HepG2 (cell line): ENCODE results near the gene PCBP4. TPM values are rescaled to one million over a fixed set of nuclear protein-coding genes. Genes with fewer than 3 reads are reported as not detected.

Experiments
- ATF1 ChIP-seq: IDR thresholded peaks from 2 replicates; pipeline ENCODE4 v1.6.1; 2016; ENCODE audit warnings: mild to moderate bottlenecking, control low read depth
- ETV5 ChIP-seq: IDR thresholded peaks from 2 replicates; pipeline ENCODE4 v1.6.1; 2018; ENCODE audit warnings: missing biosample characterization, missing genetic modification reagents, inconsistent platforms, borderline replicate concordance
- FOXM1 ChIP-seq: sonication (generic); formaldehyde crosslinking; IDR thresholded peaks from 2 replicates; pipeline ENCODE4 v1.5.0; 2020; ENCODE audit warnings: missing genetic modification reagents
- GMEB2 ChIP-seq: IDR thresholded peaks from 2 replicates; pipeline ENCODE4 v1.6.1; 2016; ENCODE audit warnings: missing biosample characterization, missing genetic modification reagents, low read depth
- GTF3A ChIP-seq: sonication (generic); formaldehyde crosslinking; conservative IDR thresholded peaks from 2 replicates; pipeline ENCODE4 v1.4.0; 2020; ENCODE audit warnings: mild to moderate bottlenecking, missing genetic modification reagents
- HCFC1 ChIP-seq: fragments of 150-350 bp; IDR thresholded peaks from 2 replicates; pipeline ENCODE4 v1.6.1; 2014; ENCODE audit warnings: low read depth, low read length
- HOXA3 ChIP-seq: sonication (generic); formaldehyde crosslinking; IDR thresholded peaks from 2 replicates; pipeline ENCODE4 v1.5.0; 2020; ENCODE audit warnings: missing genetic modification reagents
- MLXIP ChIP-seq: sonication (generic); formaldehyde crosslinking; IDR thresholded peaks from 2 replicates; pipeline ENCODE4 v1.9.0; 2021; ENCODE audit warnings: missing genetic modification reagents, borderline replicate concordance
- NFKBIZ ChIP-seq: IDR thresholded peaks from 2 replicates; pipeline ENCODE4 v1.6.1; 2018; ENCODE audit warnings: missing genetic modification reagents, missing compliant biosample characterization
- PHF5A ChIP-seq: IDR thresholded peaks from one replicate; pipeline ENCODE4 v1.6.1; 2018; ENCODE audit warnings: low read depth, missing genetic modification reagents; ENCODE audit not compliant: unreplicated experiment
- SMYD3 ChIP-seq: sonication (generic); formaldehyde crosslinking; IDR thresholded peaks from 2 replicates; pipeline ENCODE4 v1.8.1; 2023; ENCODE audit warnings: mild to moderate bottlenecking, missing genetic modification reagents
- SNAPC5 ChIP-seq: sonication (generic); formaldehyde crosslinking; IDR thresholded peaks from 2 replicates; pipeline ENCODE4 v1.8.1; 2023; ENCODE audit warnings: mild to moderate bottlenecking, missing genetic modification reagents, borderline replicate concordance
- TFDP1 ChIP-seq: IDR thresholded peaks from 2 replicates; pipeline ENCODE4 v1.6.1; 2016; ENCODE audit warnings: missing compliant biosample characterization, missing genetic modification reagents, borderline replicate concordance
- UBTF ChIP-seq: sonication (generic); formaldehyde crosslinking; IDR thresholded peaks from 2 replicates; pipeline ENCODE4 v1.4.0; 2020; ENCODE audit warnings: mild to moderate bottlenecking, missing genetic modification reagents
- ZFYVE20 ChIP-seq: sonication (generic); formaldehyde crosslinking; IDR thresholded peaks from 2 replicates; pipeline ENCODE4 v1.8.0; 2023; ENCODE audit warnings: low read depth, mild to moderate bottlenecking, moderate library complexity, missing genetic modification reagents, borderline replicate concordance
- ZNF343 ChIP-seq: sonication (generic); formaldehyde crosslinking; IDR thresholded peaks from 2 replicates; pipeline ENCODE4 v1.4.0; 2020; ENCODE audit warnings: mild to moderate bottlenecking, missing genetic modification reagents
- ZNF383 ChIP-seq: sonication (generic); formaldehyde crosslinking; IDR thresholded peaks from 2 replicates; pipeline ENCODE4 v1.4.0; 2020; ENCODE audit warnings: missing genetic modification reagents, mild to moderate bottlenecking, borderline replicate concordance
- ZNF460 ChIP-seq: sonication (generic); formaldehyde crosslinking; IDR thresholded peaks from 2 replicates; pipeline ENCODE4 v1.5.1; 2020; ENCODE audit warnings: missing genetic modification reagents, mild to moderate bottlenecking, borderline replicate concordance
- ZNF577 ChIP-seq: sonication (generic); formaldehyde crosslinking; IDR thresholded peaks from 2 replicates; pipeline ENCODE4 v1.4.0; 2020; ENCODE audit warnings: mild to moderate bottlenecking, low read depth, missing genetic modification reagents, borderline replicate concordance
- ZNF607 ChIP-seq: sonication (generic); formaldehyde crosslinking; IDR thresholded peaks from 2 replicates; pipeline ENCODE4 v1.5.1; 2020; ENCODE audit warnings: missing genetic modification reagents, mild to moderate bottlenecking, borderline replicate concordance
- ZNF75D ChIP-seq: sonication (generic); formaldehyde crosslinking; IDR thresholded peaks from 2 replicates; pipeline ENCODE4 v1.8.1; 2023; ENCODE audit warnings: missing genetic modification reagents, mild to moderate bottlenecking, borderline replicate concordance
- ZNF879 ChIP-seq: sonication (generic); formaldehyde crosslinking; IDR thresholded peaks from 2 replicates; pipeline ENCODE4 v1.8.1; 2023; ENCODE audit warnings: missing genetic modification reagents
- polyA plus RNA-seq, 8 experiments: library from polyadenylated mRNA; depleted of rRNA in 3 of 8; stranded (reverse) in 7 of 8; unstranded in 1 of 8; fragments of >200 nt; fragmentation: Illumina TruSeq in 4 of 8; extraction: Trizol in 4 of 8; gene quantifications; 2 replicates each; pipeline versions ENCODE4 v1.2.1 to v1.2.3, GENCODE V29; 2011 to 2016; ENCODE audit warnings: low read depth in 4 of 8, missing spikeins in 1 of 8, mixed read lengths in 1 of 8; ENCODE audit not compliant: insufficient read depth in 1 of 8
- total RNA-seq, 5 experiments: library from RNA; depleted of rRNA; stranded (reverse); fragments of >200 nt; fragmentation: Illumina TruSeq; extraction: Trizol; gene quantifications; 2 replicates each; pipeline ENCODE4 v1.2.3, GENCODE V29; 2016; ENCODE audit warnings: low read depth in 1 of 5

The PCBP4 gene
- total and polyA plus RNA-seq, 2 of the 13 experiments (the other 11 are each of a cell fraction or from before 2014, with no cell fraction given) = 36.8 to 51.3 TPM

- TF ChIP-seq UBTF (CRISPR knock-in tag) (no peak; the same call in 1 of the 2 replicates), GMEB2 (no peak), ZNF75D (no peak), HOXA3 (CRISPR knock-in tag) (peak; percentile 29; the same call in 1 of the 2 replicates), SMYD3 (CRISPR knock-in tag) (no peak), ZFYVE20 (CRISPR knock-in tag) (no peak), HCFC1 (no peak), ZNF607 (CRISPR knock-in tag) (no peak), TFDP1 (no peak), FOXM1 (CRISPR knock-in tag) (no peak), GTF3A (CRISPR knock-in tag) (no peak), ZNF460 (CRISPR knock-in tag) (no peak), ZNF577 (CRISPR knock-in tag) (no peak), ATF1 (CRISPR knock-in tag) (no peak), ZNF383 (CRISPR knock-in tag) (no peak), MLXIP (CRISPR knock-in tag) (no peak), ETV5 (no peak), ZNF879 (CRISPR knock-in tag) (no peak), ZNF343 (no peak), NFKBIZ (CRISPR knock-in tag) (no peak), SNAPC5 (0 out of 2 replicates have a peak, but pooled peaks have one; percentile 55), PHF5A (CRISPR knock-in tag) (no peak)
Measured at GRCh38 chr3:51967384-51968169, at the start of gene PCBP4 (continued).
